Measurements from ENCODE around the gene RAD51B. TPM values are rescaled to one million over a fixed set of nuclear protein-coding genes. Genes with fewer than 3 reads are reported as not detected.

The RAD51B gene
- total and polyA plus RNA-seq, 2 donors (not counting 1 experiment from before 2014, with no cell fraction given): 4.6 to 16.3 TPM

DNA sequence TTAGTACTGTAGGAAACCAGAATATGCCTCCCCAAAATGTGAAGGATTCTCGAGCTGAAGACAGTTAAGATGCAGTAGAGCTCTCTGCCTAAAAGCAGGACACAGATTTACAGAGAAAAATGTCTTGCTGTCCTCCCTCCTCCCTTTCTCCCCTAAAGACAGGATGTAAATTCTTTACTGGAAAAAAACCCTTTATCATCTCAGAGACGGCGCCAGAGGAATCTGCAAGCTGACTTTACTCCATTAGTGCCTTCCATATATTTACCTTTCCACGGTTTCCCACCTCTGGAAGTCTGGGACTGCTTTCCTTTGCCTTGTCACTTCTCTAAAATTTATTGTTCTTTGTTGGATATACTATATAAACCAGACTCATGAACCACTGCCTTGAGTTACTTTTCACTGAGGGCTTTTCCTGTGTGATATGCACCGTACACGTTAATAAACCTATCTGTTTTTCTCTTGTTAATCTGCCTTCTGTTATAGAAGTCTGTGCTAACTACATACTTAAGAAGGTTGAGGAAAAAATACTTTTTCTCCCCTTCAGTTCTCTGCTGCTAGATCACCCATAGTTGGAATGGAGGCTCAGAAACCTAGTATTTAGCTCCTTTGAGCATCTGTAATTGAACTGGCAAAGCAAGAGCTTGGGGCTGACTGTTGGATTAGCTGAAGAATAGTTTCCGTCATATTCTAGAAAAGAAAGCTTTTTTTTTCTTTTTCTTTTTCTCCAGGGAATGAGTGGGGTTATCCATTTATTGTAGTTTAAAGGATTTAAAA lies 99.9 kb downstream of the RAD51B start:
- DNase-seq (ENCODE audit: low read depth in 2 of 2): peak in 1 of 2 donors; percentile 32
- no peaks in the 10 kb centered on the region for H3K4me1 ChIP-seq (ENCODE audit: control insufficient read depth, extremely low read depth, insufficient read depth, low read length)
- no peaks in the 10 kb centered on the region for H3K27me3 ChIP-seq (ENCODE audit: control insufficient read depth, insufficient read depth, low read length)
- no peaks in the 10 kb centered on the region for H3K9me3 ChIP-seq (ENCODE audit: control insufficient read depth, insufficient read depth, low read depth, low read length)
- H3K4me2 ChIP-seq (ENCODE audit: extremely low read depth, insufficient read depth, low read length): no peak overlapping the region
- no peak overlapping the region for H3K4me3 ChIP-seq (replicated peaks in 1 of 4; ENCODE audit: control extremely low read depth in 1 of 4, insufficient read depth in 1 of 4, low read depth in 3 of 4, low read length in 4 of 4)
- no peaks in the 10 kb centered on the region for H4K20me1 ChIP-seq (ENCODE audit: control insufficient read depth, extremely low read depth, insufficient read depth, low read length)
- H2AFZ ChIP-seq (ENCODE audit: low read length): peak overlapping the region; percentile 14
- H3K27ac ChIP-seq (ENCODE audit: insufficient read depth, low read length): no peak overlapping the region
- TF ChIP-seq, protein P1, sequence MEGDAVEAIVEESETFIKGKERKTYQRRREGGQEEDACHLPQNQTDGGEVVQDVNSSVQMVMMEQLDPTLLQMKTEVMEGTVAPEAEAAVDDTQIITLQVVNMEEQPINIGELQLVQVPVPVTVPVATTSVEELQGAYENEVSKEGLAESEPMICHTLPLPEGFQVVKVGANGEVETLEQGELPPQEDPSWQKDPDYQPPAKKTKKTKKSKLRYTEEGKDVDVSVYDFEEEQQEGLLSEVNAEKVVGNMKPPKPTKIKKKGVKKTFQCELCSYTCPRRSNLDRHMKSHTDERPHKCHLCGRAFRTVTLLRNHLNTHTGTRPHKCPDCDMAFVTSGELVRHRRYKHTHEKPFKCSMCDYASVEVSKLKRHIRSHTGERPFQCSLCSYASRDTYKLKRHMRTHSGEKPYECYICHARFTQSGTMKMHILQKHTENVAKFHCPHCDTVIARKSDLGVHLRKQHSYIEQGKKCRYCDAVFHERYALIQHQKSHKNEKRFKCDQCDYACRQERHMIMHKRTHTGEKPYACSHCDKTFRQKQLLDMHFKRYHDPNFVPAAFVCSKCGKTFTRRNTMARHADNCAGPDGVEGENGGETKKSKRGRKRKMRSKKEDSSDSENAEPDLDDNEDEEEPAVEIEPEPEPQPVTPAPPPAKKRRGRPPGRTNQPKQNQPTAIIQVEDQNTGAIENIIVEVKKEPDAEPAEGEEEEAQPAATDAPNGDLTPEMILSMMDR (conservative IDR thresholded peaks at IDR 0.05 in 1 of 2, IDR thresholded peaks at IDR 0.05 in 1 of 2; ENCODE audit: low read depth in 1 of 2, low read length in 2 of 2): no peak
- no peak for TF ChIP-seq EZH2 (IDR thresholded peaks at IDR 0.05; ENCODE audit: low read length, missing control alignments)
- no peaks in the 10 kb centered on the region for H3K36me3 ChIP-seq (ENCODE audit: control insufficient read depth, insufficient read depth, low read length)
- no peak overlapping the region for H3K9ac ChIP-seq (ENCODE audit: insufficient read depth, low read length)
- no peaks in the 10 kb centered on the region for H3K79me2 ChIP-seq (ENCODE audit: control insufficient read depth, insufficient read depth, low read length)

DNA sequence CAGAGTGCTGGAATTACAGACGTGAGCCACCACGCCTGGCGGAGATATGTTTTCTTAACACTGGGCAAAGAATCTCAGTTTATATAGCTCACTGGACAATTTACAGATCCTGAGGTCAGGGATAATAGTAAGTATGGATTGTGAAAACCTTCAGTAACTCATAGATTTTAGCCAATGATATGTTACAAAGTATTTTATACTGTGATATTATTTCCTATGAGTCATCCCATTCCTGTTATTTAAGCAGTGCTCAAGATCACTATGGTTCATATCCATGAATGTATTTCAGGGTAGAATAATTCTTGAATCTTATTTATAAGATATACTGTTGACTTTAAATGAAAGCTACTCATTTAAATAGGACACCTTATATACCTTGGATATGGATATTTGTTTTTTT lies 107.2 kb downstream of the RAD51B start:
- H3K4me2 ChIP-seq (ENCODE audit: extremely low read depth, insufficient read depth, low read length): no peak overlapping the region
- no peaks in the 10 kb centered on the region for H3K79me2 ChIP-seq (ENCODE audit: control insufficient read depth, insufficient read depth, low read length)
- TF ChIP-seq, protein P1 (conservative IDR thresholded peaks at IDR 0.05 in 1 of 2, IDR thresholded peaks at IDR 0.05 in 1 of 2; ENCODE audit: low read depth in 1 of 2, low read length in 2 of 2): no peak
- TF ChIP-seq EZH2 (IDR thresholded peaks at IDR 0.05; ENCODE audit: low read length, missing control alignments): no peak
- H3K4me3 ChIP-seq (replicated peaks in 1 of 4; ENCODE audit: control extremely low read depth in 1 of 4, insufficient read depth in 1 of 4, low read depth in 3 of 4, low read length in 4 of 4): no peak overlapping the region
- H3K9me3 ChIP-seq (ENCODE audit: control insufficient read depth, insufficient read depth, low read depth, low read length): no peaks in the 10 kb centered on the region
- H2AFZ ChIP-seq (ENCODE audit: low read length): no peak overlapping the region
- H4K20me1 ChIP-seq (ENCODE audit: control insufficient read depth, extremely low read depth, insufficient read depth, low read length): no peaks in the 10 kb centered on the region
- H3K27me3 ChIP-seq (ENCODE audit: control insufficient read depth, insufficient read depth, low read length): no peaks in the 10 kb centered on the region
- DNase-seq (ENCODE audit: low read depth in 2 of 2): no peak
- no peaks in the 10 kb centered on the region for H3K4me1 ChIP-seq (ENCODE audit: control insufficient read depth, extremely low read depth, insufficient read depth, low read length)
- no peak overlapping the region for H3K9ac ChIP-seq (ENCODE audit: insufficient read depth, low read length)
- H3K27ac ChIP-seq (ENCODE audit: insufficient read depth, low read length): no peak overlapping the region
- H3K36me3 ChIP-seq (ENCODE audit: control insufficient read depth, insufficient read depth, low read length): no peaks in the 10 kb centered on the region

DNA sequence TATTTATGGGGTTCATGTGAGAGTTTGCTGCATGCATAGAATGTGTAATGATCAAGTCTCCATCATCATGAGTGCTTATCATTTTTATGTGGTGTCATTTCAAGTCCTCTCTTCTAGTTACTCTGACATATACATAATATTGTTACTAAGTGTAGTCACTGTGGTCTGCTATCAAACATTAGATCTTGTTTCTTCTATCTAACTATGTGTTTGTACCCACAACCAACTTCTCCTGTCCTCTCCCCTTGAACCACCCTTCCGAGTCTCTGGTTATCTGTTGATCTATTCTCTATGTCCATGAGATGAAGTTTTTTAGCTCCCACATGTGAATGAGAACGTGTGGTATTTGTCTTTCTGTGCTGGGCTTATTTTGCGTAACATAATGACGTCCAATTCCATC lies 107.7 kb downstream of the RAD51B start:
- Histone ChIP-seq H3K4me2 (ENCODE audit: extremely low read depth, insufficient read depth, low read length) (no peak overlapping the region), H2AFZ (ENCODE audit: low read length) (no peak overlapping the region), H3K9ac (ENCODE audit: insufficient read depth, low read length) (no peak overlapping the region), H3K27ac (ENCODE audit: insufficient read depth, low read length) (no peak overlapping the region), H4K20me1 (ENCODE audit: control insufficient read depth, extremely low read depth, insufficient read depth, low read length) (no peaks in the 10 kb centered on the region), H3K9me3 (ENCODE audit: control insufficient read depth, insufficient read depth, low read depth, low read length) (no peaks in the 10 kb centered on the region), H3K4me1 (ENCODE audit: control insufficient read depth, extremely low read depth, insufficient read depth, low read length) (no peaks in the 10 kb centered on the region), H3K4me3 (replicated peaks in 1 of 4; ENCODE audit: control extremely low read depth in 1 of 4, insufficient read depth in 1 of 4, low read depth in 3 of 4, low read length in 4 of 4) (no peak overlapping the region), H3K36me3 (ENCODE audit: control insufficient read depth, insufficient read depth, low read length) (no peaks in the 10 kb centered on the region), H3K79me2 (ENCODE audit: control insufficient read depth, insufficient read depth, low read length) (no peaks in the 10 kb centered on the region), H3K27me3 (ENCODE audit: control insufficient read depth, insufficient read depth, low read length) (no peaks in the 10 kb centered on the region)
- TF ChIP-seq, protein P1 (conservative IDR thresholded peaks at IDR 0.05 in 1 of 2, IDR thresholded peaks at IDR 0.05 in 1 of 2; ENCODE audit: low read depth in 1 of 2, low read length in 2 of 2): no peak
- no peak for DNase-seq (ENCODE audit: low read depth in 2 of 2)
